HEK293 (cell line): ENCODE data around the gene BEST2.

Source experiments
- CTCF ChIA-PET: fragments of 350-600 bp; formaldehyde crosslinking; extraction: SDS; loops from one replicate; lab custom pipeline; 2021; ENCODE audit warnings: antibody characterized with exemption; lab: Yijun Ruan, JAX
- POLR2A ChIA-PET: fragments of 300-600 bp; formaldehyde crosslinking; extraction: SDS; loops from one replicate; lab custom pipeline; 2020; ENCODE audit warnings: antibody characterized with exemption, inconsistent platforms; lab: Yijun Ruan, JAX
- H3K27ac ChIP-seq: fragments of 200-500 bp; sonication (Bioruptor generic); 2 replicates; pipeline ENCODE4 v1.5.1; 2014; ENCODE audit warnings: low read depth, low read length, control low read depth, inconsistent platforms; ENCODE audit errors: extremely low read depth
- H3K36me3 ChIP-seq, 2 experiments: fragments of 200-500 bp in 1 of 2; sonication (Bioruptor generic) in 1 of 2; 1 replicate in 1 of 2; 2 replicates in 1 of 2; pipeline ENCODE4 v1.5.1; 2014 to 2017; ENCODE audit warnings: inconsistent platforms in 2 of 2, low read length in 2 of 2; ENCODE audit not compliant: control insufficient read depth in 2 of 2, insufficient read depth in 1 of 2
- H3K4me1 ChIP-seq: fragments of 200-500 bp; sonication (Bioruptor generic); 2 replicates; pipeline ENCODE4 v1.5.1; 2014; ENCODE audit warnings: mild to moderate bottlenecking, low read length, inconsistent platforms; ENCODE audit not compliant: control insufficient read depth, insufficient read depth
- H3K4me3 ChIP-seq: 2 replicates; pipeline ENCODE4 v1.5.1; 2011; ENCODE audit warnings: low read depth, mild to moderate bottlenecking, control low read depth, low read length, moderate library complexity
- H3K9me3 ChIP-seq: fragments of 200-500 bp; sonication (Bioruptor generic); 2 replicates; pipeline ENCODE4 v1.5.1; 2014; ENCODE audit warnings: low read depth, low read length, inconsistent platforms; ENCODE audit not compliant: control insufficient read depth, insufficient read depth
- BCL11B ChIP-seq: fragments of 450-650 bp; formaldehyde crosslinking; IDR thresholded peaks from 2 replicates; pipeline ENCODE4 v1.5.1; 2016; ENCODE audit warnings: low read depth, missing biosample characterization, missing genetic modification characterization
- GLI2 ChIP-seq: fragments of 450-650 bp; formaldehyde crosslinking; IDR thresholded peaks from 2 replicates; pipeline ENCODE4; 2017; ENCODE audit warnings: missing biosample characterization, missing genetic modification characterization, low read depth, borderline replicate concordance
- HOXA7 ChIP-seq: sonication (generic); formaldehyde crosslinking; IDR thresholded peaks from 2 replicates; pipeline ENCODE4 v1.8.1; 2022; ENCODE audit warnings: missing genetic modification reagents, borderline replicate concordance
- IKZF3 ChIP-seq: fragments of 450-650 bp; IDR thresholded peaks from 2 replicates; pipeline ENCODE4 v1.5.0; 2018; ENCODE audit warnings: missing biosample characterization, mild to moderate bottlenecking, missing genetic modification characterization, moderate library complexity
- MZF1 ChIP-seq: fragments of 450-650 bp; formaldehyde crosslinking; IDR thresholded peaks from 2 replicates; pipeline ENCODE4 v1.5.1; 2017; ENCODE audit warnings: missing biosample characterization, missing genetic modification characterization, borderline replicate concordance
- ZNF121 ChIP-seq: fragments of 450-650 bp; formaldehyde crosslinking; IDR thresholded peaks from 2 replicates; pipeline ENCODE4 v1.5.1; 2016; ENCODE audit warnings: missing biosample characterization, missing genetic modification characterization
- ZNF140 ChIP-seq: fragments of 450-650 bp; formaldehyde crosslinking; IDR thresholded peaks from 2 replicates; pipeline ENCODE4 v1.5.1; 2016; ENCODE audit warnings: missing biosample characterization, missing genetic modification characterization
- ZNF19 ChIP-seq: fragments of 450-650 bp; formaldehyde crosslinking; IDR thresholded peaks from 2 replicates; pipeline ENCODE4; 2016; ENCODE audit warnings: missing biosample characterization, missing genetic modification characterization, low read depth
- ZNF202 ChIP-seq: fragments of 450-650 bp; formaldehyde crosslinking; IDR thresholded peaks from 2 replicates; pipeline ENCODE4 v1.5.1; 2016; ENCODE audit warnings: missing biosample characterization, missing genetic modification characterization, borderline replicate concordance
- ZNF223 ChIP-seq: fragments of 450-650 bp; formaldehyde crosslinking; IDR thresholded peaks from 2 replicates; pipeline ENCODE4 v1.5.1; 2016; ENCODE audit warnings: missing biosample characterization, missing genetic modification characterization
- ZNF292 ChIP-seq: fragments of 450-650 bp; formaldehyde crosslinking; IDR thresholded peaks from 2 replicates; pipeline ENCODE4 v1.5.1; 2016; ENCODE audit warnings: low read depth, missing biosample characterization, missing genetic modification characterization, borderline replicate concordance
- ZNF324 ChIP-seq: fragments of 450-650 bp; formaldehyde crosslinking; IDR thresholded peaks from 2 replicates; pipeline ENCODE4 v1.5.1; 2016; ENCODE audit warnings: missing biosample characterization, missing genetic modification characterization
- ZNF366 ChIP-seq: fragments of 450-650 bp; formaldehyde crosslinking; conservative IDR thresholded peaks from 2 replicates; pipeline ENCODE4 v1.5.1; 2016; ENCODE audit warnings: missing biosample characterization, missing genetic modification characterization
- ZNF394 ChIP-seq: fragments of 450-650 bp; formaldehyde crosslinking; IDR thresholded peaks from 2 replicates; pipeline ENCODE4 v1.5.1; 2016; ENCODE audit warnings: missing biosample characterization, missing genetic modification characterization, mild to moderate bottlenecking, moderate library complexity, borderline replicate concordance
- ZNF423 ChIP-seq: fragments of 450-650 bp; formaldehyde crosslinking; IDR thresholded peaks from 2 replicates; pipeline ENCODE4 v1.5.1; 2016; ENCODE audit warnings: missing biosample characterization, missing genetic modification characterization
- ZNF501 ChIP-seq: fragments of 450-650 bp; formaldehyde crosslinking; IDR thresholded peaks from 2 replicates; pipeline ENCODE4 v1.5.1; 2016; ENCODE audit warnings: missing biosample characterization, missing genetic modification characterization
- ZNF521 ChIP-seq: fragments of 450-650 bp; formaldehyde crosslinking; IDR thresholded peaks from 2 replicates; pipeline ENCODE4 v1.5.1; 2017; ENCODE audit warnings: missing biosample characterization, mild to moderate bottlenecking, missing genetic modification characterization
- ZNF585B ChIP-seq: fragments of 450-650 bp; formaldehyde crosslinking; IDR thresholded peaks from 2 replicates; pipeline ENCODE4 v1.5.1; 2016; ENCODE audit warnings: missing biosample characterization, missing genetic modification characterization
- ZNF654 ChIP-seq: fragments of 450-650 bp; formaldehyde crosslinking; IDR thresholded peaks from 2 replicates; pipeline ENCODE4 v1.5.1; 2016; ENCODE audit warnings: low read depth, missing biosample characterization, missing genetic modification characterization
- ZNF707 ChIP-seq: fragments of 450-650 bp; formaldehyde crosslinking; IDR thresholded peaks from 2 replicates; pipeline ENCODE4 v1.5.1; 2016; ENCODE audit warnings: missing biosample characterization, missing genetic modification characterization
- ZNF843 ChIP-seq: fragments of 450-650 bp; formaldehyde crosslinking; IDR thresholded peaks from 2 replicates; pipeline ENCODE4 v1.5.1; 2016; ENCODE audit warnings: missing biosample characterization, missing genetic modification characterization
- TF ChIP-seq, protein P1 (sequence below): fragments of 450-650 bp; formaldehyde crosslinking; IDR thresholded peaks from 2 replicates; pipeline ENCODE4 v1.5.1; 2016; ENCODE audit warnings: missing biosample characterization, missing genetic modification characterization
- TF ChIP-seq, protein P2 (sequence below): fragments of 450-650 bp; formaldehyde crosslinking; IDR thresholded peaks from 2 replicates; pipeline ENCODE4 v1.5.1; 2016; ENCODE audit warnings: missing biosample characterization, missing genetic modification characterization
- TF ChIP-seq, protein P3 (sequence below): fragments of 450-650 bp; IDR thresholded peaks from 2 replicates; pipeline ENCODE4 v1.5.1; 2018; ENCODE audit warnings: missing biosample characterization, mild to moderate bottlenecking, missing genetic modification characterization
- TF ChIP-seq, protein P4 (sequence below): sonication (generic); formaldehyde crosslinking; IDR thresholded peaks from 2 replicates; pipeline ENCODE4 v1.8.1; 2022; ENCODE audit warnings: mild to moderate bottlenecking, moderate library complexity, missing genetic modification reagents

Gene BEST2

DNA sequence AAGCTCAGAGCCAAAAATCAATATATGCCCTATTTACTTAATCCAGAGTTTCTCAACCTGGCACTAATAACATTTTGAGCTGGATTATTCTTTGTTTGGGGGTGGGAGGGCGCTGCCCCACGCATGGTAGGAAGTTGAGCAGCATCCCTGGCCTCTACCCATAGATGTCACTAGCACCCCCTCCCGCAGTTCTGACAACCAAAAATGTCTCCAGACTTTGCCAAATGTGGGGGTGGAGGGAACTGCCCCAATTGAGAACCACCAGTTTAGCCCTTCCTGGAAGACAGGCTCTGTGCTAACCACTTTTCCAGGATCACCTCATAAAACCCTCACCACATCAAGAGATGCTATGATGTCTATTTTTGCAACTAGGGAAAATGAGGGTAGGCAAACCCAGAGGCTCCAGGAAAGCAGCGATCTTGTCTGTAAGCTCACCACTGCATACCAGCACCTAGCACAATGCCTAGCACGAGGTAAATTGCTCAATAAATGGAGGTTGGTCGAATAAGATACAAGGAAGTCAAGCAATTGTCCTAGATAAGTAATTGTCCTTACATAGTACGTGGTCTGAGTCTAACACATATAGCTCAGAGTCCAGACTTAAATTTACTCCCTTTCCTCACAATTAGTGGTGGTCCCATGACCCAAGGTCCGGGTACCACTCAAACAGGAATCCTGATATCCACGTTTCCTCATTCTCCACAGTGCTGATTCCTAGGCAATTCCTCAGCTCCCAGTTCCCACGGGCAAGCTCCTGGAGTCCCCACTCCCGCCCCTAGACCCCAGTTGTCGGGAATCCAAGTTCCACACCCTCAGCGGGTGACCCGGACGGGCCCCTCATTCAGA lies 18.0 kb upstream of the BEST2 start (continued):
- no peak for TF ChIP-seq ZNF202 (tag by site-specific recombination)
- TF ChIP-seq GLI2 = no peak
- TF ChIP-seq ZNF366 = no peak
- TF ChIP-seq, protein P1, sequence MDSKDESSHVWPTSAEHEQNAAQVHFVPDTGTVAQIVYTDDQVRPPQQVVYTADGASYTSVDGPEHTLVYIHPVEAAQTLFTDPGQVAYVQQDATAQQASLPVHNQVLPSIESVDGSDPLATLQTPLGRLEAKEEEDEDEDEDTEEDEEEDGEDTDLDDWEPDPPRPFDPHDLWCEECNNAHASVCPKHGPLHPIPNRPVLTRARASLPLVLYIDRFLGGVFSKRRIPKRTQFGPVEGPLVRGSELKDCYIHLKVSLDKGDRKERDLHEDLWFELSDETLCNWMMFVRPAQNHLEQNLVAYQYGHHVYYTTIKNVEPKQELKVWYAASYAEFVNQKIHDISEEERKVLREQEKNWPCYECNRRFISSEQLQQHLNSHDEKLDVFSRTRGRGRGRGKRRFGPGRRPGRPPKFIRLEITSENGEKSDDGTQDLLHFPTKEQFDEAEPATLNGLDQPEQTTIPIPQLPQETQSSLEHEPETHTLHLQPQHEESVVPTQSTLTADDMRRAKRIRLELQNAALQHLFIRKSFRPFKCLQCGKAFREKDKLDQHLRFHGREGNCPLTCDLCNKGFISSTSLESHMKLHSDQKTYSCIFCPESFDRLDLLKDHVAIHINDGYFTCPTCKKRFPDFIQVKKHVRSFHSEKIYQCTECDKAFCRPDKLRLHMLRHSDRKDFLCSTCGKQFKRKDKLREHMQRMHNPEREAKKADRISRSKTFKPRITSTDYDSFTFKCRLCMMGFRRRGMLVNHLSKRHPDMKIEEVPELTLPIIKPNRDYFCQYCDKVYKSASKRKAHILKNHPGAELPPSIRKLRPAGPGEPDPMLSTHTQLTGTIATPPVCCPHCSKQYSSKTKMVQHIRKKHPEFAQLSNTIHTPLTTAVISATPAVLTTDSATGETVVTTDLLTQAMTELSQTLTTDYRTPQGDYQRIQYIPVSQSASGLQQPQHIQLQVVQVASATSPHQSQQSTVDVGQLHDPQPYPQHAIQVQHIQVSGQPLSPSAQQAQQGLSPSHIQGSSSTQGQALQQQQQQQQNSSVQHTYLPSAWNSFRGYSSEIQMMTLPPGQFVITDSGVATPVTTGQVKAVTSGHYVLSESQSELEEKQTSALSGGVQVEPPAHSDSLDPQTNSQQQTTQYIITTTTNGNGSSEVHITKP (tag by site-specific recombination) = peak; percentile 92
- no peak for TF ChIP-seq ZNF501
- TF ChIP-seq, protein P2, sequence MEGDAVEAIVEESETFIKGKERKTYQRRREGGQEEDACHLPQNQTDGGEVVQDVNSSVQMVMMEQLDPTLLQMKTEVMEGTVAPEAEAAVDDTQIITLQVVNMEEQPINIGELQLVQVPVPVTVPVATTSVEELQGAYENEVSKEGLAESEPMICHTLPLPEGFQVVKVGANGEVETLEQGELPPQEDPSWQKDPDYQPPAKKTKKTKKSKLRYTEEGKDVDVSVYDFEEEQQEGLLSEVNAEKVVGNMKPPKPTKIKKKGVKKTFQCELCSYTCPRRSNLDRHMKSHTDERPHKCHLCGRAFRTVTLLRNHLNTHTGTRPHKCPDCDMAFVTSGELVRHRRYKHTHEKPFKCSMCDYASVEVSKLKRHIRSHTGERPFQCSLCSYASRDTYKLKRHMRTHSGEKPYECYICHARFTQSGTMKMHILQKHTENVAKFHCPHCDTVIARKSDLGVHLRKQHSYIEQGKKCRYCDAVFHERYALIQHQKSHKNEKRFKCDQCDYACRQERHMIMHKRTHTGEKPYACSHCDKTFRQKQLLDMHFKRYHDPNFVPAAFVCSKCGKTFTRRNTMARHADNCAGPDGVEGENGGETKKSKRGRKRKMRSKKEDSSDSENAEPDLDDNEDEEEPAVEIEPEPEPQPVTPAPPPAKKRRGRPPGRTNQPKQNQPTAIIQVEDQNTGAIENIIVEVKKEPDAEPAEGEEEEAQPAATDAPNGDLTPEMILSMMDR (tag by site-specific recombination) = peak; percentile 88
- no peak for TF ChIP-seq ZNF223 (tag by site-specific recombination)
- TF ChIP-seq ZNF423 (tag by site-specific recombination) = no peak
- TF ChIP-seq ZNF521 (tag by site-specific recombination) = no peak
- TF ChIP-seq MZF1 (tag by site-specific recombination) = no peak

DNA sequence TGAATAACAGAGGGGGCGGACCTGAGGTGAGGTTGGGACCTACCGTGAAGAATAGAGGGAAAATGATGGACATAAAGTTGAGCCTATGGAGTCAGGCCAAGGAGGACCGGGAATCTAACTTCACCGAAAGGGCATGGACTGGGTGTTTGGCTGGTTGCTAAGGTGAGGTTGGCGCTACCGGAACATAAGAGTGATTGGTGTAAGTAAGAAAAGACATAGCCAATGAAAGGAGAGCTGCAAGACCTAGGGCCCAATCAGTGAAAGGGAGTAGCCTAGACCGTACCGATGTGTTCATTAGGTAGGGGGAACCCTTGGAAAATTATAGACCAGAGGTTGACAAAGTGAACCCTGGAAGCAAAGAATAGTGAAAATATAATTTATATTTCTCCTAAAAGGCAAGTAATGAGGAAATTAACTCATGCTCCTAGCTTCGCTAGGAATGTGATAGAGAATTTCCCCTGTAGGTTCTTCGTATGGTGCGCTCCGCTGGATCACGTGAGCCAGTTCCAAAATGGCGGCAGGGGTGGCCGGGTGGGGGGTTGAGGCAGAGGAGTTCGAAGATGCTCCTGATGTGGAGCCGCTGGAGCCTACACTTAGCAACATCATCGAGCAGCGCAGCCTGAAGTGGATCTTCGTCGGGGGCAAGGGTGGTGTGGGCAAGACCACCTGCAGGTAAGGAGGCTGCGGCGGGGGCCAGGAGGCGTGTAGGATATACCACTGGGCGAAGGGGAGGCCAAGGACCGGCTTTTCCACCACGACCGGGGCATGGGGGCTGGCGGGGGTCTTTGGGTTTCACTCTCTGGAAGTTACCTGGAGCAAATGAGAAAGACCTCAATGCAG lies 14.4 kb upstream of the BEST2 start, which contains the start of gene GET3:
Gene GET3, plus strand, starts transcription at position 503 of the 840 bp plus-strand sequence. Its CDS starts 9 bp downstream, at position 512.
- peaks cover 9 to 27% of the 10 kb centered on the region in 2 experiments; a peak in 2 of 3 replicates for H3K36me3 ChIP-seq
- CTCF ChIA-PET = interaction anchor here (0.5 to 5.1 kb wide), 10 partner anchors 8 to 1201 kb away, joined by 3 to 32 read pairs (median 4); no protein-coding TSS in a partner anchor
- TF ChIP-seq ZNF707 (tag by site-specific recombination) (no peak), ZNF140 (no peak), ZNF19 (tag by site-specific recombination) (no peak), ZNF654 (tag by site-specific recombination) (no peak), ZNF394 (tag by site-specific recombination) (peak; percentile 87), BCL11B (no peak), ZNF324 (tag by site-specific recombination) (0 out of 2 replicates have a peak, but pooled peaks have one; percentile 82), ZNF121 (tag by site-specific recombination) (no peak), ZNF585B (no peak), ZNF292 (no peak), ZNF843 (tag by site-specific recombination) (peak; percentile 72), IKZF3 (tag by site-specific recombination) (no peak), HOXA7 (CRISPR knock-in tag) (no peak)
- TF ChIP-seq, protein P3, sequence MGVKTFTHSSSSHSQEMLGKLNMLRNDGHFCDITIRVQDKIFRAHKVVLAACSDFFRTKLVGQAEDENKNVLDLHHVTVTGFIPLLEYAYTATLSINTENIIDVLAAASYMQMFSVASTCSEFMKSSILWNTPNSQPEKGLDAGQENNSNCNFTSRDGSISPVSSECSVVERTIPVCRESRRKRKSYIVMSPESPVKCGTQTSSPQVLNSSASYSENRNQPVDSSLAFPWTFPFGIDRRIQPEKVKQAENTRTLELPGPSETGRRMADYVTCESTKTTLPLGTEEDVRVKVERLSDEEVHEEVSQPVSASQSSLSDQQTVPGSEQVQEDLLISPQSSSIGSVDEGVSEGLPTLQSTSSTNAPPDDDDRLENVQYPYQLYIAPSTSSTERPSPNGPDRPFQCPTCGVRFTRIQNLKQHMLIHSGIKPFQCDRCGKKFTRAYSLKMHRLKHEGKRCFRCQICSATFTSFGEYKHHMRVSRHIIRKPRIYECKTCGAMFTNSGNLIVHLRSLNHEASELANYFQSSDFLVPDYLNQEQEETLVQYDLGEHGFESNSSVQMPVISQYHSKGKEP (tag by site-specific recombination) = no peak
- TF ChIP-seq, protein P4, sequence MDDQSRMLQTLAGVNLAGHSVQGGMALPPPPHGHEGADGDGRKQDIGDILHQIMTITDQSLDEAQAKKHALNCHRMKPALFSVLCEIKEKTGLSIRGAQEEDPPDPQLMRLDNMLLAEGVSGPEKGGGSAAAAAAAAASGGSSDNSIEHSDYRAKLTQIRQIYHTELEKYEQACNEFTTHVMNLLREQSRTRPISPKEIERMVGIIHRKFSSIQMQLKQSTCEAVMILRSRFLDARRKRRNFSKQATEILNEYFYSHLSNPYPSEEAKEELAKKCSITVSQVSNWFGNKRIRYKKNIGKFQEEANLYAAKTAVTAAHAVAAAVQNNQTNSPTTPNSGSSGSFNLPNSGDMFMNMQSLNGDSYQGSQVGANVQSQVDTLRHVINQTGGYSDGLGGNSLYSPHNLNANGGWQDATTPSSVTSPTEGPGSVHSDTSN = no peak

More for the DNA sequence above, 14.4 kb upstream of the BEST2 start, which contains the start of gene GET3:
- no peaks in the 10 kb centered on the region for H3K9me3 ChIP-seq
- 0 out of 2 replicates have a peak, but pooled peaks cover 4% of the 10 kb centered on the region for H3K4me1 ChIP-seq
- peak within 1 kb of the TSS; percentile 84 for H3K27ac ChIP-seq
- POLR2A ChIA-PET = interaction anchor here (0.6 to 5.4 kb wide), 7 partner anchors 9 to 261 kb away, joined by 3 to 89 read pairs (median 5); partner anchors contain the start of genes FBXW9 and TNPO2
- peak within 1 kb of the TSS; percentile 96 for H3K4me3 ChIP-seq
